Chondrocyte (in vitro differentiated cells): ENCODE results near the gene CCDC28A. TPM values are rescaled to one million over a fixed set of nuclear protein-coding genes. Genes with fewer than 3 reads are reported as not detected.

Experiments
- DNase-seq: peaks from one replicate; pipeline ENCODE4 v3.0.0; 2021; ENCODE audit warnings: mixed read lengths, low spot score
- H3K27ac Mint-ChIP-seq: one replicate; pipeline ENCODE4 v1.8.0; 2021; ENCODE audit warnings: mild to moderate bottlenecking, moderate library complexity, mixed read lengths; ENCODE audit not compliant: unreplicated experiment
- H3K27me3 Mint-ChIP-seq: 2 replicates; pipeline ENCODE4 v1.8.0; 2021; ENCODE audit warnings: low read depth, mixed read lengths
- H3K36me3 Mint-ChIP-seq: 2 replicates; pipeline ENCODE4 v1.8.0; 2021; ENCODE audit warnings: low read depth, mixed read lengths
- H3K4me1 Mint-ChIP-seq: 2 replicates; pipeline ENCODE4 v1.8.0; 2021; ENCODE audit warnings: low read depth, mild to moderate bottlenecking, mixed read lengths
- H3K4me3 Mint-ChIP-seq: one replicate; pipeline ENCODE4 v1.8.0; 2021; ENCODE audit warnings: mild to moderate bottlenecking, moderate library complexity, mixed read lengths; ENCODE audit not compliant: unreplicated experiment
- H3K9me3 Mint-ChIP-seq: 2 replicates; pipeline ENCODE4 v1.8.0; 2021; ENCODE audit warnings: low read depth, mixed read lengths
- total RNA-seq: library from RNA; stranded (reverse); gene quantifications from 3 replicates; pipeline ENCODE4 v1.2.1, GENCODE V29; 2021
- TF ChIP-seq, protein P1 (sequence below): fragments of 200-600 bp; sonication (generic); IDR thresholded peaks from 2 replicates; pipeline ENCODE4 v1.5.0; 2021; ENCODE audit warnings: antibody characterized with exemption, mild to moderate bottlenecking, moderate library complexity

The CCDC28A gene
- total RNA-seq, 1 donor from 2014 or later = 7.1 TPM

DNA sequence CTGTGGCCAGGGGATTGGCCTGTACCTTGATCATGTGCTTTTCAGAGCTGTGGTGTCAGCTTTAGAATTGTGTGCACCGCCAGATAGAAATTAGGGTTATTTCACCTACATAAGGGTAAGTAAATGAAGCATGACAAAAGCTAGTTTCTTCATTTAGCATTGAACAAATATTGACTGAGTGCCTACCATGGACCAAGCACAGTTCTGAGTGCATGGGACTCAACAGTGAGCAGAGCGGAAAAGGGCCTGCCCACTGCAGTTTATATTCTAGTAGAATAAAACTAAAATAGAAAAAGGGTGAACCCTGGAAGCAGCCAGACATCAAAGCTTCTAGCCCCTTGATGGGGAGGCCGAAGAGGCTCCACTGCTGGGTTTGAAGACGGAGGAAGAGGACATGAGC lies 48.0 kb downstream of the CCDC28A start:
- peaks cover 10% of the 10 kb centered on the region for H3K4me1 Mint-ChIP-seq
- no peak overlapping the region for H3K4me3 Mint-ChIP-seq
- no peak overlapping the region for H3K27ac Mint-ChIP-seq
- no peaks in the 10 kb centered on the region for H3K27me3 Mint-ChIP-seq
- DNase-seq = no peak
- TF ChIP-seq, protein P1, sequence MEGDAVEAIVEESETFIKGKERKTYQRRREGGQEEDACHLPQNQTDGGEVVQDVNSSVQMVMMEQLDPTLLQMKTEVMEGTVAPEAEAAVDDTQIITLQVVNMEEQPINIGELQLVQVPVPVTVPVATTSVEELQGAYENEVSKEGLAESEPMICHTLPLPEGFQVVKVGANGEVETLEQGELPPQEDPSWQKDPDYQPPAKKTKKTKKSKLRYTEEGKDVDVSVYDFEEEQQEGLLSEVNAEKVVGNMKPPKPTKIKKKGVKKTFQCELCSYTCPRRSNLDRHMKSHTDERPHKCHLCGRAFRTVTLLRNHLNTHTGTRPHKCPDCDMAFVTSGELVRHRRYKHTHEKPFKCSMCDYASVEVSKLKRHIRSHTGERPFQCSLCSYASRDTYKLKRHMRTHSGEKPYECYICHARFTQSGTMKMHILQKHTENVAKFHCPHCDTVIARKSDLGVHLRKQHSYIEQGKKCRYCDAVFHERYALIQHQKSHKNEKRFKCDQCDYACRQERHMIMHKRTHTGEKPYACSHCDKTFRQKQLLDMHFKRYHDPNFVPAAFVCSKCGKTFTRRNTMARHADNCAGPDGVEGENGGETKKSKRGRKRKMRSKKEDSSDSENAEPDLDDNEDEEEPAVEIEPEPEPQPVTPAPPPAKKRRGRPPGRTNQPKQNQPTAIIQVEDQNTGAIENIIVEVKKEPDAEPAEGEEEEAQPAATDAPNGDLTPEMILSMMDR = no peak
- no peaks in the 10 kb centered on the region for H3K9me3 Mint-ChIP-seq
- no peaks in the 10 kb centered on the region for H3K36me3 Mint-ChIP-seq

DNA sequence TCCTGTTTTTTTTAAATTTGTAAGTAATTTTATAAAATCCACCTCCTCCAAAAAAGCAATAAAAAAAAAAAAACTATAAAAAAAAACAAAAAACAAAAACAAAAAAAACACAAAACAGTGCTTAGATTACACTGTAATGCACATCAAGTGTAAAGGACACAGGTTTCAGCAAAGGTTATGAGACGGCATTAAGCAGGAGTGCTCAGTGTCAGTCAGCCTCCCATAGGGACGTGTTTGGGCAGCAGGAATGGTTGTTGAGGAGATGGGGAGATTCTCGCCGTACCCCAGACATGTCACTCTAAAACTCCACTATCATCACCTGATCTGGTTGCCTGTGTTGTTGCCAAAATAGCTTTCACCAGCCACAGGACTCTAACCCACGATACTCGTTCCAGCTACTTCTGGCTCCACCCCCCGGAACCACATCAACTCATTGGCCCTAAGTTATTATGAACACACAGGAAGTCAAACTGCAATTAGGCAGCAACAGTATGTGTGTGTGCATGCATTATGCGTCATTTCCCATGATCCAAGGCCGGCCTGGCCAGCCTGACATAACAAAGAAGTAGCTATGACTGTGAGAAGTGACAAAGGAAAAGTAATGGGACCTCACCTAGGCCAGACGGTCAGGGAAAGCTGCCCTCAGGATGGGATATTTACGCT lies 51.0 kb downstream of the CCDC28A start:
- no peak overlapping the region for H3K4me3 Mint-ChIP-seq
- TF ChIP-seq, protein P1 = no peak
- H3K36me3 Mint-ChIP-seq = no peaks in the 10 kb centered on the region
- no peak overlapping the region for H3K27ac Mint-ChIP-seq
- no peaks in the 10 kb centered on the region for H3K27me3 Mint-ChIP-seq
- no peaks in the 10 kb centered on the region for H3K4me1 Mint-ChIP-seq
- no peaks in the 10 kb centered on the region for H3K9me3 Mint-ChIP-seq
- no peak for DNase-seq

DNA sequence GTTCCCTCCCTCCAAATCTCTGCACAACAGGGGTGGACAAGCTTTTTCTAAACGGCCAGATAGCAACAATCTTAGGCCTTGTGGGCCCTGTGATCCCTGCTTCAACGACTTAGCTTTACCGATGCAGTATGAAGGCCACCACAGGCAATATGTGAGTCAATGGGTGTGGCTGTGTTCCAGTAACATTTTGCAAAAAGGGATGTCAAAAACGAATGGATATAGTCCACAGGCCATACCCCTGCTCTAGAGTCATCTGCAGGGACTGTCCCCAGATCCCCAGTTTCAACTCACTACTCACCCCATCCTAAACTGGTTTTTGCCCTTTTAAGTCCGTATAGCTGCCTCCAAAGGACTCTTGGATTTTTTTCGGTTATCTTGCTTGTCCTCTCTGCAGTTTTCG lies 56.7 kb downstream of the CCDC28A start:
- no peak for DNase-seq
- Mint-ChIP-seq H3K4me3 (no peak overlapping the region), H3K36me3 (no peaks in the 10 kb centered on the region), H3K27ac (no peak overlapping the region), H3K9me3 (peaks cover 4% of the 10 kb centered on the region), H3K4me1 (no peaks in the 10 kb centered on the region), H3K27me3 (no peaks in the 10 kb centered on the region)
- TF ChIP-seq, protein P1 = no peak

DNA sequence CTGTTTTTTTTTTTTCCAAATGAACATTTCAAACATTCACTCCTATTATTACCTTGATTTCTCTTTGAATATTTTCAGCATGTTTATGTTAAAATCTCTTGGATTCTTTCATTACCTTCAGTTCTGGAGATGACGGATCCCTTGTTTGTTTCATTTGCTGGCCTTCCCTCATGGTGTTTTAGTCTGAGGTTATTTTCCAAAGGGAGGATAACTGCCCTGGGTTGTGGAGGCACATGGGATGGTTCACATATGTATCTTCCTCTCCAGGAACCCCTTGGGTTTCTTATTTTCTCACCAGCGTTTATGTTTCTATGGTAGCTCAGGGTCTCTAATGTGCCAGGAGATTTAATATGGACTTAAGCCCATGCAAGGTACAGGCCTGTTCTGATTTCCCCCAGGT lies 58.6 kb downstream of the CCDC28A start:
- Mint-ChIP-seq H3K36me3 (no peaks in the 10 kb centered on the region), H3K27me3 (no peaks in the 10 kb centered on the region), H3K9me3 (peaks cover 4% of the 10 kb centered on the region), H3K4me1 (no peaks in the 10 kb centered on the region), H3K4me3 (no peak overlapping the region), H3K27ac (no peak overlapping the region)
- DNase-seq = no peak
- TF ChIP-seq, protein P1 = no peak

DNA sequence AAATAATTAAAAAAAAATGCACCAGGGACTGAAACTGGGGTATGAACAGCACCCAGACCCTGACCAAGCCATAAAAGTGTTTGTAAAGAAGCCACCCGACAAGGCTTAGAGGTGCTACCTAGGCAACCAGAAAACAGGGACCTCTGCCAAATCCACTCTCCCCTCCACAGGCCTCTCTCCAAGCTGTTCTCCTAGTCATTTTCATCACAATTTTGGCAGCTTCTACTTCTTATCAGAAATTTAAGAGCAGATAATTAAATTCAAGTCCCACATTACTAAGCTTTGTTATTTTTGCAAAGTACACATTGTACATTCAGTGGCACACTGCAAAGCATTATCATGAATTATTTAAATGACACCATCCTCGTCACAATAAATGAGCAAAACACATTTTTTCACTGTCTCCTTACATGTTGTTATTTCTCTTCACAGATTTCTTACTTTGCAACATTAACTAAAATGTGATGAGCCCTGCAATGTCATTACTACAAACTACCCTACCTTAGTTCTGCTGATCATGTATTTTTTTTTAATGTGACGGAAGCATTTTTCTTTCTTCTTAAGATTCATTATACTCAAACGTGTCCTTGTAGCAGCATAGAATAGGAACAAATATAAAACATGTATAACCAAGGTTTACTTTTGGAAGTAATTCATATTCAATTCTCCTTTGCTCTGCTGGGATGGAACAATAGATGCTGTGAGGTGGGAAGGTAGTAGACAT lies 60.4 kb downstream of the CCDC28A start:
- Mint-ChIP-seq H3K4me3 (no peak overlapping the region), H3K9me3 (peaks cover 4% of the 10 kb centered on the region), H3K36me3 (no peaks in the 10 kb centered on the region), H3K4me1 (no peaks in the 10 kb centered on the region), H3K27me3 (no peaks in the 10 kb centered on the region), H3K27ac (no peak overlapping the region)
- DNase-seq = no peak
- TF ChIP-seq, protein P1 = no peak
